Mesendoderm (in vitro differentiated cells): ENCODE measurements around the gene TM4SF20.

Experiments
- DNase-seq: peaks from one replicate; pipeline ENCODE4 v3.0.0; 2013
- H2AK5ac ChIP-seq: 2 replicates; pipeline ENCODE4 v1.6.1; 2013; ENCODE audit warnings: low read length, inconsistent platforms
- H2BK120ac ChIP-seq: 2 replicates; pipeline ENCODE4 v1.6.1; 2013; ENCODE audit warnings: low read depth, mild to moderate bottlenecking, low read length, moderate library complexity, mixed read lengths
- H2BK15ac ChIP-seq: replicated peaks from 2 replicates; pipeline ENCODE4 v1.6.1; 2013; ENCODE audit warnings: low read depth, mild to moderate bottlenecking, moderate library complexity
- H2BK5ac ChIP-seq: 2 replicates; pipeline ENCODE4 v1.6.1; 2013; ENCODE audit warnings: low read length, inconsistent platforms
- H3K18ac ChIP-seq: 2 replicates; pipeline ENCODE4 v1.6.1; 2013; ENCODE audit warnings: mild to moderate bottlenecking, low read length, mixed read lengths
- H3K23ac ChIP-seq: one replicate; pipeline ENCODE4 v1.6.1; 2013; ENCODE audit warnings: low read length
- H3K27ac ChIP-seq: 2 replicates; pipeline ENCODE4 v1.5.1; 2013; ENCODE audit warnings: low read depth, mild to moderate bottlenecking, inconsistent platforms, low read length, moderate library complexity
- H3K27me3 ChIP-seq: 2 replicates; pipeline ENCODE4 v1.6.1; 2013; ENCODE audit warnings: low read length, control low read depth, mild to moderate bottlenecking, inconsistent platforms; ENCODE audit not compliant: insufficient read depth, poor library complexity
- H3K36me3 ChIP-seq: 2 replicates; pipeline ENCODE4 v1.6.1; 2013; ENCODE audit warnings: low read length, inconsistent platforms; ENCODE audit not compliant: control insufficient read depth, insufficient read depth
- H3K4ac ChIP-seq: one replicate; pipeline ENCODE4 v1.6.1; 2013; ENCODE audit warnings: low read depth, mild to moderate bottlenecking, low read length, moderate library complexity
- H3K4me1 ChIP-seq: 2 replicates; pipeline ENCODE4 v1.6.1; 2013; ENCODE audit warnings: low read depth, low read length, inconsistent platforms; ENCODE audit not compliant: control insufficient read depth
- H3K4me2 ChIP-seq: 2 replicates; pipeline ENCODE4 v1.6.1; 2013; ENCODE audit warnings: low read length
- H3K4me3 ChIP-seq: 2 replicates; pipeline ENCODE4 v1.5.1; 2013; ENCODE audit warnings: mild to moderate bottlenecking, low read length
- H3K56ac ChIP-seq: one replicate; pipeline ENCODE4 v1.6.1; 2013; ENCODE audit warnings: low read length
- H3K79me1 ChIP-seq: 2 replicates; pipeline ENCODE4 v1.6.1; 2013; ENCODE audit warnings: low read length, inconsistent platforms
- H3K79me2 ChIP-seq: 2 replicates; pipeline ENCODE4 v1.6.1; 2013; ENCODE audit warnings: mild to moderate bottlenecking, low read length; ENCODE audit not compliant: control insufficient read depth, insufficient read depth
- H3K9ac ChIP-seq: 2 replicates; pipeline ENCODE4 v1.6.1; 2013; ENCODE audit warnings: low read length, inconsistent platforms
- H4K5ac ChIP-seq: one replicate; pipeline ENCODE4 v1.6.1; 2013; ENCODE audit warnings: low read length
- H4K8ac ChIP-seq: one replicate; pipeline ENCODE4 v1.6.1; 2013; ENCODE audit warnings: low read depth, mild to moderate bottlenecking, control low read depth, low read length, moderate library complexity
- WGBS: extraction: QIAGEN DNeasy Blood & Tissue Kit; methylation state at CpG from one replicate; pipeline ENCODE4 v1.1.7; 2013; ENCODE audit warnings: low lambda C conversion rate, missing lambda C conversion rate; ENCODE audit not compliant: insufficient coverage; ENCODE audit errors: extremely low coverage; 5-methylcytosine and 5-hydroxymethylcytosine counted together

TM4SF20 gene

GRCh38 chr2:227351639-227352038, 27.5 kb downstream of the TM4SF20 start:
- Histone ChIP-seq H3K4me3 (no peak overlapping the region), H3K79me1 (no peaks in the 10 kb centered on the region), H3K79me2 (no peaks in the 10 kb centered on the region), H3K4ac (no peak overlapping the region), H3K4me2 (no peak overlapping the region), H3K27ac (no peak overlapping the region), H4K5ac (no peak overlapping the region), H3K23ac (no peak overlapping the region), H3K9ac (no peak overlapping the region), H2BK15ac (no peak overlapping the region), H2BK5ac (no peak overlapping the region), H2AK5ac (no peak overlapping the region), H4K8ac (no peak overlapping the region), H2BK120ac (no peak overlapping the region), H3K27me3 (no peaks in the 10 kb centered on the region), H3K56ac (no peak overlapping the region), H3K18ac (no peak overlapping the region), H3K36me3 (no peaks in the 10 kb centered on the region), H3K4me1 (no peaks in the 10 kb centered on the region)
- WGBS: no CpG with 5 or more reads among the region's 4 CpGs
- peak; percentile 31 for DNase-seq

- Histone ChIP-seq H2AK5ac (no peak overlapping the region), H3K4me1 (no peaks in the 10 kb centered on the region), H3K9ac (no peak overlapping the region), H3K23ac (no peak overlapping the region), H3K18ac (no peak overlapping the region), H3K4me3 (no peak overlapping the region), H3K79me2 (no peaks in the 10 kb centered on the region), H2BK15ac (no peak overlapping the region), H3K27ac (no peak overlapping the region), H4K5ac (no peak overlapping the region), H4K8ac (no peak overlapping the region), H3K27me3 (no peaks in the 10 kb centered on the region), H3K4me2 (no peak overlapping the region), H2BK5ac (no peak overlapping the region), H3K79me1 (no peaks in the 10 kb centered on the region), H3K36me3 (no peaks in the 10 kb centered on the region), H2BK120ac (no peak overlapping the region), H3K4ac (no peak overlapping the region), H3K56ac (no peak overlapping the region)
- WGBS: no CpG with 5 or more reads among the region's 7 CpGs
- no peak for DNase-seq
Observed at GRCh38 chr2:227349989-227350612, 29.0 kb downstream of the TM4SF20 start.

GRCh38 chr2:227348324-227348723, 30.8 kb downstream of the TM4SF20 start:
- Histone ChIP-seq H3K9ac (no peak overlapping the region), H2BK5ac (no peak overlapping the region), H3K27ac (no peak overlapping the region), H3K4me3 (no peak overlapping the region), H3K23ac (no peak overlapping the region), H3K56ac (no peak overlapping the region), H4K8ac (no peak overlapping the region), H3K4ac (no peak overlapping the region), H3K27me3 (no peaks in the 10 kb centered on the region), H4K5ac (no peak overlapping the region), H3K4me1 (no peaks in the 10 kb centered on the region), H3K79me1 (no peaks in the 10 kb centered on the region), H2BK120ac (no peak overlapping the region), H3K18ac (no peak overlapping the region), H2AK5ac (no peak overlapping the region), H2BK15ac (no peak overlapping the region), H3K36me3 (no peaks in the 10 kb centered on the region), H3K79me2 (no peaks in the 10 kb centered on the region), H3K4me2 (no peak overlapping the region)
- DNase-seq: no peak
- WGBS: no CpG with 5 or more reads among the region's 2 CpGs

GRCh38 chr2:227347117-227347516, 32.0 kb downstream of the TM4SF20 start:
- H3K79me2 ChIP-seq: no peaks in the 10 kb centered on the region
- no peak overlapping the region for H2BK5ac ChIP-seq
- no peak overlapping the region for H3K9ac ChIP-seq
- no peak overlapping the region for H2BK15ac ChIP-seq
- no peak overlapping the region for H4K5ac ChIP-seq
- H3K56ac ChIP-seq: no peak overlapping the region
- no peaks in the 10 kb centered on the region for H3K36me3 ChIP-seq
- no peak overlapping the region for H3K4me3 ChIP-seq
- no peak overlapping the region for H3K18ac ChIP-seq
- no peak overlapping the region for H2AK5ac ChIP-seq
- H3K79me1 ChIP-seq: no peaks in the 10 kb centered on the region
- no peak overlapping the region for H3K23ac ChIP-seq
- no peak overlapping the region for H4K8ac ChIP-seq
- no peaks in the 10 kb centered on the region for H3K4me1 ChIP-seq
- H3K4ac ChIP-seq: no peak overlapping the region
- no peak overlapping the region for H2BK120ac ChIP-seq
- H3K27me3 ChIP-seq: no peaks in the 10 kb centered on the region
- no peak overlapping the region for H3K27ac ChIP-seq
- no CpG with 5 or more reads among the region's 7 CpGs for WGBS
- DNase-seq: peak; percentile 62
- no peak overlapping the region for H3K4me2 ChIP-seq

- H3K4me3 ChIP-seq: no peak overlapping the region
- no peak overlapping the region for H3K18ac ChIP-seq
- no peak overlapping the region for H2BK120ac ChIP-seq
- H3K79me2 ChIP-seq: no peaks in the 10 kb centered on the region
- H3K27me3 ChIP-seq: no peaks in the 10 kb centered on the region
- H4K5ac ChIP-seq: no peak overlapping the region
- no peak overlapping the region for H2AK5ac ChIP-seq
- no peak overlapping the region for H4K8ac ChIP-seq
- DNase-seq: no peak
- no peak overlapping the region for H3K4ac ChIP-seq
- no CpG with 5 or more reads among the region's 2 CpGs for WGBS
- no peak overlapping the region for H3K27ac ChIP-seq
- no peaks in the 10 kb centered on the region for H3K4me1 ChIP-seq
- H3K4me2 ChIP-seq: no peak overlapping the region
- H3K9ac ChIP-seq: no peak overlapping the region
- no peak overlapping the region for H3K23ac ChIP-seq
- H2BK15ac ChIP-seq: no peak overlapping the region
- H3K56ac ChIP-seq: no peak overlapping the region
- H2BK5ac ChIP-seq: no peak overlapping the region
- no peaks in the 10 kb centered on the region for H3K36me3 ChIP-seq
- no peaks in the 10 kb centered on the region for H3K79me1 ChIP-seq
Observed at GRCh38 chr2:227344231-227344630, 34.9 kb downstream of the TM4SF20 start.

GRCh38 chr2:227341553-227341952, 37.6 kb downstream of the TM4SF20 start:
- H3K56ac ChIP-seq: no peak overlapping the region
- no peak overlapping the region for H4K8ac ChIP-seq
- no peak overlapping the region for H2AK5ac ChIP-seq
- H3K4me2 ChIP-seq: no peak overlapping the region
- no peak for DNase-seq
- no CpG with 5 or more reads among the region's 2 CpGs for WGBS
- H2BK15ac ChIP-seq: no peak overlapping the region
- H3K4me1 ChIP-seq: no peaks in the 10 kb centered on the region
- no peaks in the 10 kb centered on the region for H3K79me1 ChIP-seq
- no peak overlapping the region for H3K4ac ChIP-seq
- H2BK120ac ChIP-seq: no peak overlapping the region
- H3K4me3 ChIP-seq: no peak overlapping the region
- no peaks in the 10 kb centered on the region for H3K79me2 ChIP-seq
- H3K23ac ChIP-seq: no peak overlapping the region
- no peak overlapping the region for H4K5ac ChIP-seq
- no peak overlapping the region for H3K9ac ChIP-seq
- no peaks in the 10 kb centered on the region for H3K27me3 ChIP-seq
- H3K18ac ChIP-seq: no peak overlapping the region
- H3K36me3 ChIP-seq: no peaks in the 10 kb centered on the region
- no peak overlapping the region for H2BK5ac ChIP-seq
- H3K27ac ChIP-seq: no peak overlapping the region
